ENCODE measurements around the gene AIF1.

Gene AIF1

GRCh38 chr6:31614684-31615578 lies at the start of gene AIF1:
Gene AIF1, plus strand, starts transcription at chr6:31615234. Its CDS starts 96 bp downstream, at chr6:31615330.
- no peak for DNase-seq

GRCh38 chr6:31567531-31568370 lies 47.3 kb upstream of the AIF1 start:
- peak; percentile 47 for DNase-seq

GRCh38 chr6:31568537-31568961 lies 46.5 kb upstream of the AIF1 start:
- DNase-seq: peak; percentile 96

- DNase-seq: no peak
Measured at GRCh38 chr6:31569861-31570536, 45.0 kb upstream of the AIF1 start.

- peak; percentile 88 for DNase-seq
Measured at GRCh38 chr6:31572041-31572911, 42.8 kb upstream of the AIF1 start, which contains the start of gene LTA. Gene LTA, plus strand, starts transcription at chr6:31572289. Its CDS starts 454 bp downstream, at chr6:31572743.

- no peak for DNase-seq
Measured at GRCh38 chr6:31573239-31574105, 41.6 kb upstream of the AIF1 start.

- DNase-seq: peak; percentile 65
Measured at GRCh38 chr6:31574106-31575061, 40.6 kb upstream of the AIF1 start.

GRCh38 chr6:31575335-31575901 lies 39.6 kb upstream of the AIF1 start, which contains the start of gene TNF:
Gene TNF, plus strand, starts transcription at chr6:31575565. Its CDS starts 177 bp downstream, at chr6:31575742.
- peak; percentile 96 for DNase-seq

GRCh38 chr6:31575952-31576685 lies 38.9 kb upstream of the AIF1 start:
- peak; percentile 36 for DNase-seq

GRCh38 chr6:31576897-31577578 lies 38.0 kb upstream of the AIF1 start:
- peak; percentile 84 for DNase-seq

GRCh38 chr6:31577579-31577966 lies 37.5 kb upstream of the AIF1 start:
- DNase-seq: no peak

- DNase-seq: peak; percentile 41
Measured at GRCh38 chr6:31578184-31579118, 36.6 kb upstream of the AIF1 start.

- no peak for DNase-seq
Measured at GRCh38 chr6:31579119-31579505, 35.9 kb upstream of the AIF1 start.

- peak; percentile 61 for DNase-seq
Measured at GRCh38 chr6:31579546-31580437, 35.2 kb upstream of the AIF1 start.

- no peak for DNase-seq
Measured at GRCh38 chr6:31580438-31580740, 34.6 kb upstream of the AIF1 start.
